ENCODE results near the gene SUPT20HL2. TPM values are rescaled to one million over a fixed set of nuclear protein-coding genes. Genes with fewer than 3 reads are reported as not detected.

SUPT20HL2 gene
- total RNA-seq, 1 experiment from 2014 or later: not detected

DNA sequence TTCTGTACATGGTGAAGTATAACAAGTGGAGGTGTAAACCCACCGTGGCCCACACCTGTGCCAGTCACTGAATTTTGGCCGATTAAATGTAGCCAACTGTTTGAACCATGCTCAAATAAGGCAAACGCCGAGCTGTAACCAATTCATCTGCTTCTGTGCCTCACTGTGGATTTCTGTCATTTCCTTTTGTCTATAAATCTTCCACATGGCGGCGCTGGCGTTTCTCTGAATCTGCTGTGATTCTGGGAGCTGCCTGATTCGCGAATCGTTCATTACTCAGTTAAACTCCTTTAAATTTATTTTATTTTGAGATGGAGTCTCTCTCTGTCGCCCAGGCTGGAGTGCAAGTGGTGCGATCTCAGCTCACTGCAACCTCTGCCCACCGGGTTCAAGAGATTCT, 19.2 kb downstream of the SUPT20HL2 start:
- Histone ChIP-seq H3K9me2 (replicated peaks; ENCODE audit: low read length) (no peaks in the 10 kb centered on the region), H3K4me1 (ENCODE audit: insufficient read depth, low read length) (peaks cover 4% of the 10 kb centered on the region; the same call in 1 of the 2 replicates), H4K20me1 (ENCODE audit: low read length) (no peaks in the 10 kb centered on the region), H3K9ac (ENCODE audit: low read length) (no peak overlapping the region), H3K79me2 (ENCODE audit: low read length) (no peaks in the 10 kb centered on the region), H3F3A (ENCODE audit: low read length, unreplicated experiment) (no peaks in the 10 kb centered on the region), H3K27ac (ENCODE audit: low read length) (no peak overlapping the region), H3K4me2 (ENCODE audit: low read length) (no peak overlapping the region), H3K27me3 (ENCODE audit: low read length) (no peaks in the 10 kb centered on the region), H3K4me3 (ENCODE audit: low read length) (no peak overlapping the region), H3K36me3 (ENCODE audit: low read depth, low read length) (no peaks in the 10 kb centered on the region), H3K9me3 (ENCODE audit: low read length) (no peaks in the 10 kb centered on the region), H2AFZ (ENCODE audit: low read length) (no peak overlapping the region)
- no TSS peak for BruUV-seq (replicated peaks)
- ATAC-seq (no peak), DNase-seq (peak; percentile 19)
- ChIA-PET POLR2A (ENCODE audit: unreplicated experiment) (no interaction called here), CTCF (interaction anchor here (0.5 kb wide), 1 partner anchor 205 kb away, joined by 3 read pairs; no protein-coding TSS in a partner anchor)
- intact Hi-C loops (cut with micrococcal nuclease): no loop called here
- TF ChIP-seq EZH2 (IDR thresholded peaks at IDR 0.05; ENCODE audit: low read length, unreplicated experiment) (no peak), EZH2phosphoT487 (IDR thresholded peaks at IDR 0.05; ENCODE audit: borderline replicate concordance, low read length) (no peak)
- TF ChIP-seq, protein P1, sequence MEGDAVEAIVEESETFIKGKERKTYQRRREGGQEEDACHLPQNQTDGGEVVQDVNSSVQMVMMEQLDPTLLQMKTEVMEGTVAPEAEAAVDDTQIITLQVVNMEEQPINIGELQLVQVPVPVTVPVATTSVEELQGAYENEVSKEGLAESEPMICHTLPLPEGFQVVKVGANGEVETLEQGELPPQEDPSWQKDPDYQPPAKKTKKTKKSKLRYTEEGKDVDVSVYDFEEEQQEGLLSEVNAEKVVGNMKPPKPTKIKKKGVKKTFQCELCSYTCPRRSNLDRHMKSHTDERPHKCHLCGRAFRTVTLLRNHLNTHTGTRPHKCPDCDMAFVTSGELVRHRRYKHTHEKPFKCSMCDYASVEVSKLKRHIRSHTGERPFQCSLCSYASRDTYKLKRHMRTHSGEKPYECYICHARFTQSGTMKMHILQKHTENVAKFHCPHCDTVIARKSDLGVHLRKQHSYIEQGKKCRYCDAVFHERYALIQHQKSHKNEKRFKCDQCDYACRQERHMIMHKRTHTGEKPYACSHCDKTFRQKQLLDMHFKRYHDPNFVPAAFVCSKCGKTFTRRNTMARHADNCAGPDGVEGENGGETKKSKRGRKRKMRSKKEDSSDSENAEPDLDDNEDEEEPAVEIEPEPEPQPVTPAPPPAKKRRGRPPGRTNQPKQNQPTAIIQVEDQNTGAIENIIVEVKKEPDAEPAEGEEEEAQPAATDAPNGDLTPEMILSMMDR (conservative IDR thresholded peaks at IDR 0.05; ENCODE audit: low read depth, low read length): peak; percentile 29; the same call in 1 of the 2 replicates

DNA sequence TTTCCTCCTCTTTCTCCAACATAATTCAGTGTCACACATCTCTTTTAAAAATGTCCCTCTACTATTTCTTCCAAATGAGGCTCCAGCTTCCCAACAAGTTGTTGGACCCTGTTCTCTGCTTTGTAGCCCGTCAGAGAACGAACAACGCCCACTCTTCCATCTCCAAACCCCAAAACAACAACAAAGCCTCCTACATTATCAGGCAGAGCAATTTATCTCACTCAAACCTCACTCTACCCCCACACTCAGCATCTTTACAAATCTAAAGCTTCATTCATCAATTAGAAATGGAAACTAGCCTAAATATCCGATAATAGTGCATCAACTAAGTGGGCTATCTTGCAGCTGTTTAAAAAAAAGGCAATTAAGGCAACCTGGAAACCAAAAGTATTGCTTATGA, 20.5 kb downstream of the SUPT20HL2 start:
- BruUV-seq (replicated peaks): no TSS peak
- CTCF ChIA-PET: no interaction called here
- TF ChIP-seq, protein P1 (conservative IDR thresholded peaks at IDR 0.05; ENCODE audit: low read depth, low read length): no peak
- no peak overlapping the region for H3K4me3 ChIP-seq (ENCODE audit: low read length)
- no peaks in the 10 kb centered on the region for H4K20me1 ChIP-seq (ENCODE audit: low read length)
- H3K79me2 ChIP-seq (ENCODE audit: low read length): no peaks in the 10 kb centered on the region
- intact Hi-C loops (cut with micrococcal nuclease): no loop called here
- H3K36me3 ChIP-seq (ENCODE audit: low read depth, low read length): no peaks in the 10 kb centered on the region
- POLR2A ChIA-PET (ENCODE audit: unreplicated experiment): no interaction called here
- H3K27ac ChIP-seq (ENCODE audit: low read length): no peak overlapping the region
- no peak overlapping the region for H2AFZ ChIP-seq (ENCODE audit: low read length)
- no peak overlapping the region for H3K9ac ChIP-seq (ENCODE audit: low read length)
- ATAC-seq (no peak), DNase-seq (no peak)
- no peaks in the 10 kb centered on the region for H3K9me2 ChIP-seq (replicated peaks; ENCODE audit: low read length)
- H3F3A ChIP-seq (ENCODE audit: low read length, unreplicated experiment): no peaks in the 10 kb centered on the region
- H3K9me3 ChIP-seq (ENCODE audit: low read length): no peaks in the 10 kb centered on the region
- H3K4me2 ChIP-seq (ENCODE audit: low read length): no peak overlapping the region
- H3K27me3 ChIP-seq (ENCODE audit: low read length): no peaks in the 10 kb centered on the region
- peaks cover 4% of the 10 kb centered on the region; the same call in 1 of the 2 replicates for H3K4me1 ChIP-seq (ENCODE audit: insufficient read depth, low read length)

DNA sequence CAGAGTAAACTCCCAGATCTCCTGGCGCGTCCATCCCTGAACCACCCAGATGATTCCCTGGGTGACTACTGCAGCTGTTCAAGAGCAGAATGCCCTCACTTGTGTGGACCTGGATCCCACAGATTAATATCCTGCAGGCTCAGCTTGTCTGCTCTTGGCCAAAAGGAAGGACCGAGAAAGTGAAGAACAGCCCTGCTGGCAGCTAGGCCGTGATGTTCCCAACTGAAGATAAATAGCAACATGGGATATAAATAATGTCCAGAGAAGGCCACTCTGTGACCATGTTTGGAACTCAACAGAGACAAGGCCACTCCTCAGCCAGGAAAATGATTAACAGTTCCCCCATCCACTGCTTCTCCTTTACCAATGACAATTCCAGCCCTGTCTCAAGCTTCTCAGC, 21.5 kb downstream of the SUPT20HL2 start:
- CTCF ChIA-PET: no interaction called here

More for the DNA sequence above, 21.5 kb downstream of the SUPT20HL2 start:
- no peak for ATAC-seq
- TF ChIP-seq, protein P1 (conservative IDR thresholded peaks at IDR 0.05; ENCODE audit: low read depth, low read length): no peak
- TF ChIP-seq EZH2phosphoT487 (IDR thresholded peaks at IDR 0.05; ENCODE audit: borderline replicate concordance, low read length) (no peak), EZH2 (IDR thresholded peaks at IDR 0.05; ENCODE audit: low read length, unreplicated experiment) (no peak)
- H3K36me3 ChIP-seq (ENCODE audit: low read depth, low read length): no peaks in the 10 kb centered on the region
- no peak for DNase-seq
- H3K4me1 ChIP-seq (ENCODE audit: insufficient read depth, low read length): no peaks in the 10 kb centered on the region
- BruUV-seq (replicated peaks): no TSS peak
- intact Hi-C loops (cut with micrococcal nuclease): no loop called here
- H3K9ac ChIP-seq (ENCODE audit: low read length): no peak overlapping the region
- H3K79me2 ChIP-seq (ENCODE audit: low read length): no peaks in the 10 kb centered on the region
- no peaks in the 10 kb centered on the region for H4K20me1 ChIP-seq (ENCODE audit: low read length)
- H3K27me3 ChIP-seq (ENCODE audit: low read length): no peaks in the 10 kb centered on the region
- no peak overlapping the region for H3K27ac ChIP-seq (ENCODE audit: low read length)
- H3K4me2 ChIP-seq (ENCODE audit: low read length): no peak overlapping the region
- H3K4me3 ChIP-seq (ENCODE audit: low read length): no peak overlapping the region
- H3K9me2 ChIP-seq (replicated peaks; ENCODE audit: low read length): no peaks in the 10 kb centered on the region
- H2AFZ ChIP-seq (ENCODE audit: low read length): no peak overlapping the region
- POLR2A ChIA-PET (ENCODE audit: unreplicated experiment): no interaction called here
- no peaks in the 10 kb centered on the region for H3F3A ChIP-seq (ENCODE audit: low read length, unreplicated experiment)
- no peaks in the 10 kb centered on the region for H3K9me3 ChIP-seq (ENCODE audit: low read length)

Data from PC-3 (cell line).